ENCODE data around the gene SPNS2. TPM values are rescaled to one million over a fixed set of nuclear protein-coding genes. Genes with fewer than 3 reads are reported as not detected.

The SPNS2 gene
- polyA plus RNA-seq, 1 donor from 2014 or later, result 17.9 TPM

Other genes starting within 250 kb of the SPNS2 start
- 26.5 TPM for gene ANKFY1, start 234.9 kb upstream of the SPNS2 start, polyA plus RNA-seq (ENCODE audit: insufficient read depth, low read depth, low replicate concordance)
- gene UBE2G1, start 132.2 kb upstream of the SPNS2 start, polyA plus RNA-seq (ENCODE audit: insufficient read depth, low read depth, low replicate concordance), result 45.3 TPM
- 0.41 TPM for gene SPNS3, start 64.9 kb upstream of the SPNS2 start, polyA plus RNA-seq (ENCODE audit: insufficient read depth, low read depth, low replicate concordance)
- gene MYBBP1A, start 56.5 kb downstream of the SPNS2 start, polyA plus RNA-seq (ENCODE audit: insufficient read depth, low read depth, low replicate concordance), result 35.0 TPM
- gene GGT6, start 61.7 kb downstream of the SPNS2 start, polyA plus RNA-seq (ENCODE audit: insufficient read depth, low read depth, low replicate concordance), result 0.17 TPM
- 3.6 TPM for gene SMTNL2, start 85.6 kb downstream of the SPNS2 start, polyA plus RNA-seq (ENCODE audit: insufficient read depth, low read depth, low replicate concordance)
- not detected for gene ALOX15, start 142.8 kb downstream of the SPNS2 start, polyA plus RNA-seq (ENCODE audit: insufficient read depth, low read depth, low replicate concordance)
- 72.5 TPM for gene PELP1, start 205.3 kb downstream of the SPNS2 start, polyA plus RNA-seq (ENCODE audit: insufficient read depth, low read depth, low replicate concordance)
- gene ARRB2, start 211.8 kb downstream of the SPNS2 start, polyA plus RNA-seq (ENCODE audit: insufficient read depth, low read depth, low replicate concordance), result 96.3 TPM
- 19.4 TPM for gene MED11, start 232.5 kb downstream of the SPNS2 start, polyA plus RNA-seq (ENCODE audit: insufficient read depth, low read depth, low replicate concordance)
- gene ZMYND15, start 241.0 kb downstream of the SPNS2 start, polyA plus RNA-seq (ENCODE audit: insufficient read depth, low read depth, low replicate concordance), result 0.42 TPM
- 10.9 TPM for gene CXCL16, start 241.0 kb downstream of the SPNS2 start, polyA plus RNA-seq (ENCODE audit: insufficient read depth, low read depth, low replicate concordance)

All from brain (organoid and tissue), 1 donor.